Mesenchymal stem cell (in vitro differentiated cells and primary cell): Measurements from ENCODE around the gene GDPD2.

Experiments used
- DNase-seq: peaks from one replicate; pipeline ENCODE4 v3.0.0-alpha.2; 2013
- H2AFZ ChIP-seq: one replicate; pipeline ENCODE4 v1.6.1; 2013; ENCODE audit warnings: low read depth, mild to moderate bottlenecking, control low read depth, inconsistent platforms, low read length, moderate library complexity
- H2AK5ac ChIP-seq: 2 replicates; pipeline ENCODE4 v1.6.1; 2013; ENCODE audit warnings: low read length, moderate library complexity, mild to moderate bottlenecking, inconsistent platforms; ENCODE audit not compliant: severe bottlenecking
- H2BK120ac ChIP-seq: one replicate; pipeline ENCODE4 v1.6.1; 2013; ENCODE audit warnings: low read depth, mild to moderate bottlenecking, inconsistent platforms, low read length, moderate library complexity
- H2BK12ac ChIP-seq, 2 experiments: one replicate each; pipeline ENCODE4 v1.6.1; 2013; ENCODE audit warnings: inconsistent platforms in 2 of 2, low read length in 2 of 2, mild to moderate bottlenecking in 2 of 2, moderate library complexity in 2 of 2, control low read depth in 1 of 2
- H2BK15ac ChIP-seq: one replicate; pipeline ENCODE4 v1.6.1; 2013; ENCODE audit warnings: mild to moderate bottlenecking, low read depth, inconsistent platforms; ENCODE audit not compliant: poor library complexity, severe bottlenecking
- H2BK5ac ChIP-seq: 2 replicates; pipeline ENCODE4 v1.6.1; 2013; ENCODE audit warnings: low read depth, mild to moderate bottlenecking, low read length, control low read depth, inconsistent platforms; ENCODE audit not compliant: poor library complexity, severe bottlenecking
- H3K14ac ChIP-seq, 2 experiments: one replicate each; pipeline ENCODE4 v1.6.1; 2013; ENCODE audit warnings: inconsistent platforms in 2 of 2, low read length in 2 of 2, control low read depth in 1 of 2, mild to moderate bottlenecking in 1 of 2, moderate library complexity in 1 of 2
- H3K18ac ChIP-seq, 2 experiments: one replicate each; pipeline ENCODE4 v1.6.1; 2013; ENCODE audit warnings: inconsistent platforms in 2 of 2, low read length in 2 of 2, control low read depth in 1 of 2, low read depth in 1 of 2, mild to moderate bottlenecking in 1 of 2
- H3K23ac ChIP-seq, 2 experiments: one replicate each; pipeline ENCODE4 v1.6.1; 2013; ENCODE audit warnings: inconsistent platforms in 2 of 2, low read length in 2 of 2, mild to moderate bottlenecking in 2 of 2, moderate library complexity in 2 of 2, control low read depth in 1 of 2
- H3K27ac ChIP-seq: 2 replicates; pipeline ENCODE4 v1.5.1; 2013; ENCODE audit warnings: mild to moderate bottlenecking, moderate library complexity, low read length, control low read depth, inconsistent platforms; ENCODE audit not compliant: poor library complexity, severe bottlenecking
- H3K27me3 ChIP-seq, 2 experiments: 2 replicates each; pipeline versions ENCODE4 v1.6.1 to v1.7.0; 2013; ENCODE audit warnings: low read length in 2 of 2, mild to moderate bottlenecking in 2 of 2, moderate library complexity in 2 of 2, control low read depth in 1 of 2, inconsistent platforms in 1 of 2; ENCODE audit not compliant: control insufficient read depth in 1 of 2, insufficient read depth in 1 of 2
- H3K36me3 ChIP-seq, 2 experiments: 2 replicates each; pipeline versions ENCODE4 v1.6.1 to v1.7.0; 2013; ENCODE audit warnings: low read length in 2 of 2, control low read depth in 1 of 2, inconsistent platforms in 1 of 2, low read depth in 1 of 2, mild to moderate bottlenecking in 1 of 2; ENCODE audit not compliant: insufficient read depth in 2 of 2, control insufficient read depth in 1 of 2
- H3K4ac ChIP-seq, 2 experiments: one replicate each; pipeline ENCODE4 v1.6.1; 2013; ENCODE audit warnings: inconsistent platforms in 2 of 2, low read length in 2 of 2, mild to moderate bottlenecking in 2 of 2, moderate library complexity in 2 of 2, control low read depth in 1 of 2, low read depth in 1 of 2
- H3K4me1 ChIP-seq: 2 replicates; pipeline ENCODE4 v1.6.1; 2013; ENCODE audit warnings: low read depth, low read length, control low read depth; ENCODE audit not compliant: control insufficient read depth, insufficient read depth
- H3K4me2 ChIP-seq: 2 replicates; pipeline ENCODE4 v1.6.1; 2013; ENCODE audit warnings: low read length, mild to moderate bottlenecking, inconsistent platforms; ENCODE audit not compliant: poor library complexity, severe bottlenecking
- H3K4me3 ChIP-seq, 2 experiments: 2 replicates each; pipeline versions ENCODE4 v1.5.1 to v1.7.0; 2013; ENCODE audit warnings: low read length in 2 of 2, mild to moderate bottlenecking in 2 of 2, control low read depth in 1 of 2, low read depth in 1 of 2; ENCODE audit not compliant: insufficient read depth in 1 of 2
- H3K79me1 ChIP-seq: replicated peaks from 2 replicates; pipeline ENCODE4 v1.6.1; 2013; ENCODE audit warnings: mild to moderate bottlenecking, control low read depth, low read length, inconsistent platforms; ENCODE audit not compliant: poor library complexity, severe bottlenecking
- H3K9ac ChIP-seq: 2 replicates; pipeline ENCODE4 v1.7.0; 2013; ENCODE audit warnings: mild to moderate bottlenecking, low read length, moderate library complexity
- H3K9me3 ChIP-seq: 2 replicates; pipeline ENCODE4 v1.7.0; 2013; ENCODE audit warnings: mild to moderate bottlenecking, low read length; ENCODE audit not compliant: control insufficient read depth
- H4K8ac ChIP-seq: one replicate; pipeline ENCODE4 v1.6.1; 2013; ENCODE audit warnings: inconsistent platforms, mild to moderate bottlenecking, low read length, moderate library complexity
- H4K91ac ChIP-seq: one replicate; pipeline ENCODE4 v1.6.1; 2013; ENCODE audit warnings: mild to moderate bottlenecking, low read length, inconsistent platforms
- WGBS: methylation state at CpG from one replicate; pipeline ENCODE4 v1.1.7; 2013; ENCODE audit warnings: mixed read lengths; 5-methylcytosine and 5-hydroxymethylcytosine counted together

The GDPD2 gene

GRCh38 chrX:70466968-70467367 lies 43.9 kb downstream of the GDPD2 start:
- H2BK120ac ChIP-seq, result no peak overlapping the region
- H4K8ac ChIP-seq, result no peak overlapping the region
- no peaks in the 10 kb centered on the region for H3K4me1 ChIP-seq
- H3K9me3 ChIP-seq, result no peaks in the 10 kb centered on the region
- no peak overlapping the region for H3K18ac ChIP-seq
- no peak overlapping the region for H3K4me3 ChIP-seq
- H3K27me3 ChIP-seq, result peaks cover 0 to 8% of the 10 kb centered on the region in 2 experiments
- DNase-seq, result no peak
- H2BK5ac ChIP-seq, result no peak overlapping the region
- no peak overlapping the region for H3K14ac ChIP-seq
- no peak overlapping the region for H2AK5ac ChIP-seq
- no peaks in the 10 kb centered on the region for H3K36me3 ChIP-seq
- H3K4me2 ChIP-seq, result no peak overlapping the region
- H4K91ac ChIP-seq, result no peak overlapping the region
- H3K9ac ChIP-seq, result no peak overlapping the region
- no peak overlapping the region for H2AFZ ChIP-seq
- no peak overlapping the region for H3K4ac ChIP-seq
- H2BK15ac ChIP-seq, result no peak overlapping the region
- peaks cover 2% of the 10 kb centered on the region for H3K79me1 ChIP-seq
- H2BK12ac ChIP-seq, result no peak overlapping the region
- no peak overlapping the region for H3K23ac ChIP-seq
- no peak overlapping the region for H3K27ac ChIP-seq

- H3K4me1 ChIP-seq, result no peaks in the 10 kb centered on the region
- no peak overlapping the region for H2BK12ac ChIP-seq
- no peak overlapping the region for H3K27ac ChIP-seq
- no CpG with 5 or more reads among the region's 1 CpG for WGBS
- H3K4me3 ChIP-seq, result no peak overlapping the region
- H3K9me3 ChIP-seq, result no peaks in the 10 kb centered on the region
- no peak overlapping the region for H2AK5ac ChIP-seq
- no peak overlapping the region for H3K9ac ChIP-seq
- H4K8ac ChIP-seq, result no peak overlapping the region
- no peak overlapping the region for H3K4me2 ChIP-seq
- H2AFZ ChIP-seq, result no peak overlapping the region
- peaks cover 0 to 8% of the 10 kb centered on the region in 2 experiments for H3K27me3 ChIP-seq
- H2BK15ac ChIP-seq, result no peak overlapping the region
- H3K36me3 ChIP-seq, result no peaks in the 10 kb centered on the region
- no peak overlapping the region for H3K4ac ChIP-seq
- H3K79me1 ChIP-seq, result peaks cover 4% of the 10 kb centered on the region
- H2BK120ac ChIP-seq, result no peak overlapping the region
- H3K23ac ChIP-seq, result no peak overlapping the region
- no peak overlapping the region for H3K14ac ChIP-seq
- no peak overlapping the region for H4K91ac ChIP-seq
- DNase-seq, result no peak
- no peak overlapping the region for H2BK5ac ChIP-seq
- no peak overlapping the region for H3K18ac ChIP-seq
These were observed 45.6 kb downstream of the GDPD2 start for GRCh38 chrX:70468709-70469108.

DNA sequence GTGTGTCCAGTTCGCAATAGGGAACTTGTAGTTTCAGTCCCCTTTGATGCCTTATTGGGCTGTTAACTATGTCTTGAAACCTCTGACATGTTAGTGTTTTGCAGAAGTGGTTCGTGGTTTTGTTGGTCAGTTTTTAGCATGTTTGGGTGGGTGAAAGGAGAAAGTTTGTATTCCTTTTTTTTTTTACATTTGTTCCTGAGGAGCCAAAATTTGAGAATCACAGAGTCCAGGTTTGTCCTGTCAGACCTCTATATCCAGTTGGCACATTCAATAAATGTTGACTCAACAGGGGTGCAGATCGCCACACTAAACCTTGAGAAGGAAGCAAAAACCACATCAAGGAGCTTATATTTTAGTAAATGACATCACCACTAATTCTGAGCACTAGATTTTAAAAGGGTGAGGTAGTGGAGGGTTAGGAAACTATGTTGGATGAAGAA lies 47.8 kb downstream of the GDPD2 start:
- H3K36me3 ChIP-seq, result no peaks in the 10 kb centered on the region
- no peak overlapping the region for H4K8ac ChIP-seq
- H3K14ac ChIP-seq, result no peak overlapping the region
- H3K79me1 ChIP-seq, result peaks cover 4% of the 10 kb centered on the region
- H3K9me3 ChIP-seq, result no peaks in the 10 kb centered on the region
- no peak overlapping the region for H3K4me2 ChIP-seq
- H4K91ac ChIP-seq, result no peak overlapping the region
- WGBS, result 93% methylated on average over 2 of the region's 3 CpGs
- no peak overlapping the region for H3K18ac ChIP-seq
- no peak overlapping the region for H3K27ac ChIP-seq
- DNase-seq, result peak; percentile 30
- no peak overlapping the region for H2AK5ac ChIP-seq
- peaks cover 0 to 9% of the 10 kb centered on the region in 2 experiments for H3K27me3 ChIP-seq
- no peak overlapping the region for H3K4me3 ChIP-seq
- no peak overlapping the region for H2BK12ac ChIP-seq
- H3K9ac ChIP-seq, result no peak overlapping the region
- H2BK5ac ChIP-seq, result no peak overlapping the region
- no peak overlapping the region for H2BK15ac ChIP-seq
- no peak overlapping the region for H2BK120ac ChIP-seq
- H3K23ac ChIP-seq, result no peak overlapping the region
- H3K4me1 ChIP-seq, result no peaks in the 10 kb centered on the region
- no peak overlapping the region for H3K4ac ChIP-seq
- no peak overlapping the region for H2AFZ ChIP-seq

GRCh38 chrX:70476166-70476933 lies 53.2 kb downstream of the GDPD2 start:
- Histone ChIP-seq H4K91ac (no peak overlapping the region), H2BK120ac (no peak overlapping the region)
- 91% methylated on average over 4 of the region's 5 CpGs for WGBS

More at GRCh38 chrX:70476166-70476933, 53.2 kb downstream of the GDPD2 start:
- Histone ChIP-seq H3K9me3 (no peaks in the 10 kb centered on the region), H3K14ac (no peak overlapping the region), H3K27ac (no peak overlapping the region), H3K79me1 (peaks cover 4% of the 10 kb centered on the region), H2BK5ac (no peak overlapping the region), H4K8ac (no peak overlapping the region), H3K4me3 (no peak overlapping the region), H3K4me1 (peaks cover 12% of the 10 kb centered on the region), H3K4me2 (no peak overlapping the region), H2BK12ac (peak overlapping the region in 1 of 2 experiments; percentile 54), H3K9ac (peak overlapping the region; percentile 50), H3K18ac (no peak overlapping the region), H3K27me3 (peaks cover 0 to 34% of the 10 kb centered on the region in 2 experiments), H2AFZ (no peak overlapping the region), H3K4ac (no peak overlapping the region), H2AK5ac (no peak overlapping the region), H2BK15ac (no peak overlapping the region), H3K23ac (no peak overlapping the region), H3K36me3 (no peaks in the 10 kb centered on the region)
- no peak for DNase-seq
